GM12878 (cell line): ENCODE results near the gene ZBTB14. TPM values are rescaled to one million over a fixed set of nuclear protein-coding genes. Genes with fewer than 3 reads are reported as not detected.
A peak's percentile ranks its signal among the peaks of the same experiment; 100 is the strongest.

Experiments
- ATAC-seq: fragments of 200-7000 bp; cut with Tn5 transposase; 3 replicates; pipeline ENCODE4 v1.9.1; 2020; ENCODE audit warnings: mild to moderate bottlenecking, moderate library complexity
- BruUV-seq: library from RNA; stranded (reverse); fragments of 400-500 nt; replicated peaks from 2 replicates; lab custom pipeline; 2021; lab: Mats Ljungman, UMichigan
- CTCF ChIA-PET: fragments of 300-600 bp; sonication (Branson Sonifier 250); formaldehyde crosslinking; extraction: SDS; loops from one replicate; lab custom pipeline; 2021; ENCODE audit warnings: inconsistent platforms; lab: Yijun Ruan, JAX
- POLR2A ChIA-PET: fragments of 350-600 bp; formaldehyde crosslinking; extraction: SDS; loops from one replicate; lab custom pipeline; 2021; ENCODE audit warnings: inconsistent platforms; lab: Charles Lee
- RAD21 ChIA-PET: fragments of 300-600 bp; sonication (Branson Sonifier 250); formaldehyde crosslinking; loops from one replicate; lab custom pipeline; 2023; ENCODE audit warnings: antibody characterized with exemption; ENCODE audit not compliant: unreplicated experiment; lab: Charles Lee
- SMC1A ChIA-PET: fragments of 300-600 bp; sonication (Branson Sonifier 250); formaldehyde crosslinking; loops from one replicate; lab custom pipeline; 2023; ENCODE audit not compliant: unreplicated experiment, uncharacterized antibody; lab: Charles Lee
- DNase-seq: peaks from one replicate; pipeline ENCODE4 v3.0.0-alpha.2; 2011; ENCODE audit warnings: low read depth, low spot score
- FAIRE-seq: peaks from 3 replicates; lab custom pipeline; 2011; peaks lifted over from hg19 to GRCh38; lab: Jason Lieb, UNC
- H2AFZ ChIP-seq: 2 replicates; pipeline ENCODE4 v1.6.0; 2011; ENCODE audit warnings: low read depth, low read length, control low read depth; ENCODE audit not compliant: control insufficient read depth
- H3K27ac ChIP-seq: 2 replicates; pipeline ENCODE4 v1.5.1; 2011; ENCODE audit warnings: control low read depth; ENCODE audit not compliant: control insufficient read depth, insufficient read depth
- H3K27me3 ChIP-seq, 2 experiments: replicated peaks in 1 of 2; 2 replicates each; pipeline versions ENCODE4 v1.6.0 to v1.6.1; 2011; ENCODE audit warnings: low read length in 1 of 2; ENCODE audit not compliant: control insufficient read depth in 2 of 2, insufficient read depth in 2 of 2
- H3K36me3 ChIP-seq, 2 experiments: 2 replicates each; pipeline ENCODE4 v1.5.1; 2011; ENCODE audit warnings: low read length in 1 of 2; ENCODE audit not compliant: control insufficient read depth in 2 of 2, insufficient read depth in 2 of 2
- H3K4me1 ChIP-seq: 2 replicates; pipeline ENCODE4 v1.6.1; 2011; ENCODE audit warnings: mild to moderate bottlenecking, low read length, moderate library complexity, mixed read lengths; ENCODE audit not compliant: control insufficient read depth, insufficient read depth
- H3K4me2 ChIP-seq: 2 replicates; pipeline ENCODE4 v1.6.0; 2011; ENCODE audit warnings: control low read depth; ENCODE audit not compliant: control insufficient read depth, insufficient read depth
- H3K4me3 ChIP-seq: fragments of 200-600 bp; sonication (generic); 2 replicates; pipeline ENCODE4 v1.5.1; 2016
- H3K79me2 ChIP-seq: 2 replicates; pipeline ENCODE4 v1.6.0; 2011; ENCODE audit warnings: low read length; ENCODE audit not compliant: control insufficient read depth, insufficient read depth
- H3K9ac ChIP-seq: 2 replicates; pipeline ENCODE4 v1.8.0; 2011; ENCODE audit warnings: low read length, control low read depth, mixed read lengths; ENCODE audit not compliant: control insufficient read depth, insufficient read depth
- H3K9me3 ChIP-seq: replicated peaks from 3 replicates; pipeline ENCODE4 v1.5.1; 2011; ENCODE audit warnings: mild to moderate bottlenecking, low read length; ENCODE audit not compliant: control insufficient read depth, insufficient read depth
- H4K20me1 ChIP-seq: 2 replicates; pipeline ENCODE4 v1.6.0; 2011; ENCODE audit not compliant: control insufficient read depth, insufficient read depth
- ASH2L ChIP-seq: fragments of 300-600, 200-600 bp; sonication (generic); IDR thresholded peaks from 2 replicates; pipeline ENCODE4 v1.6.1; 2017; ENCODE audit warnings: low read depth, mild to moderate bottlenecking, borderline replicate concordance
- CREB1 ChIP-seq: IDR thresholded peaks from 2 replicates; pipeline ENCODE4 v1.6.1; 2012; ENCODE audit warnings: low read depth, mild to moderate bottlenecking, inconsistent platforms
- CREM ChIP-seq: IDR thresholded peaks from 2 replicates; pipeline ENCODE4 v1.6.1; 2014; ENCODE audit warnings: antibody characterized with exemption, low read depth
- EED ChIP-seq: sonication (generic); IDR thresholded peaks from 2 replicates; pipeline ENCODE4 v1.6.1; 2016; ENCODE audit warnings: antibody characterized with exemption, low read depth
- GATAD2B ChIP-seq: fragments of 450-650 bp; conservative IDR thresholded peaks from 2 replicates; pipeline ENCODE4 v1.6.1; 2017; ENCODE audit warnings: low read depth, mild to moderate bottlenecking, moderate library complexity
- PML ChIP-seq: IDR thresholded peaks from 2 replicates; pipeline ENCODE4 v1.6.1; 2012; ENCODE audit warnings: low read length, inconsistent platforms
- POLR2AphosphoS2 ChIP-seq: IDR thresholded peaks from 2 replicates; pipeline ENCODE4 v1.6.1; 2011; ENCODE audit warnings: low read depth, mild to moderate bottlenecking, low read length, improper control_type of control experiment, moderate library complexity
- POLR2AphosphoS5 ChIP-seq: IDR thresholded peaks from 2 replicates; pipeline ENCODE4 v1.6.1; 2011; ENCODE audit warnings: mild to moderate bottlenecking, low read length, inconsistent platforms
- RB1 ChIP-seq: fragments of 450-650 bp; formaldehyde crosslinking; IDR thresholded peaks from 2 replicates; pipeline ENCODE4 v1.6.1; 2017; ENCODE audit warnings: mild to moderate bottlenecking, borderline replicate concordance
- STAT1 ChIP-seq: fragments of 450-650 bp; conservative IDR thresholded peaks from 2 replicates; pipeline ENCODE4 v1.6.1; 2014; ENCODE audit warnings: antibody characterized with exemption, mild to moderate bottlenecking
- STAT3 ChIP-seq: IDR thresholded peaks from 2 replicates; pipeline ENCODE4 v1.6.1; 2011; ENCODE audit warnings: low read depth, low read length, improper control_type of control experiment
- TAF1 ChIP-seq: IDR thresholded peaks from 2 replicates; pipeline ENCODE4 v1.6.1; 2011; ENCODE audit warnings: mild to moderate bottlenecking, low read depth, low read length, borderline replicate concordance
- TARDBP ChIP-seq: IDR thresholded peaks from 2 replicates; pipeline ENCODE4 v1.6.1; 2016; ENCODE audit warnings: borderline replicate concordance
- YY1 ChIP-seq: IDR thresholded peaks from 2 replicates; pipeline ENCODE4 v1.6.1; 2011; ENCODE audit warnings: low read depth, mild to moderate bottlenecking, low read length
- WGBS: methylation state at CpG from one replicate; pipeline ENCODE4 v1.1.6; 2016; ENCODE audit warnings: low lambda C conversion rate; ENCODE audit not compliant: insufficient replicate concordance, insufficient coverage; ENCODE audit errors: missing lambda C conversion rate; 5-methylcytosine and 5-hydroxymethylcytosine counted together
- in situ Hi-C: fragments of 300-500 bp; cut with MboI; formaldehyde crosslinking; loops from 9 replicates; pipeline ENCODE4 v1.14.3; 2018; ENCODE audit warnings: mixed read lengths
- intact Hi-C: fragments of 100-400 bp; cut with micrococcal nuclease; formaldehyde crosslinking; loops from one replicate; pipeline ENCODE4 v1.14.2; 2022; ENCODE audit not compliant: unreplicated experiment
- polyA plus RNA-seq, 11 experiments: library from polyadenylated mRNA; depleted of rRNA in 4 of 11; unstranded in 6 of 11; stranded (reverse) in 5 of 11; fragments of >200 nt; fragmentation: Nextera tagmentation in 4 of 11; fragmentation: Illumina TruSeq in 1 of 11; extraction: Ambion mirVana in 4 of 11; extraction: Trizol in 1 of 11; gene quantifications; 1 replicate in 1 of 11; 2 replicates in 10 of 11; pipeline versions ENCODE4 v1.2.1 to v1.2.3, GENCODE V29; 2011 to 2016; ENCODE audit warnings: inconsistent platforms in 2 of 11, missing spikeins in 2 of 11, low read depth in 1 of 11
- total RNA-seq, 4 experiments: library from RNA; depleted of rRNA in 3 of 4; stranded (reverse); fragments of >200 nt in 3 of 4; fragmentation: Illumina TruSeq in 1 of 4; extraction: Trizol in 1 of 4; gene quantifications; 2 replicates each; pipeline versions ENCODE4 v1.2.1 to v1.2.3, GENCODE V29; 2013 to 2021
- TF ChIP-seq, protein P1 (sequence below): fragments of 450-650 bp; IDR thresholded peaks from 2 replicates; pipeline ENCODE4 v1.6.1; 2017; ENCODE audit warnings: low read depth, mild to moderate bottlenecking, moderate library complexity
- TF ChIP-seq, protein P2 (sequence below): IDR thresholded peaks from 2 replicates; pipeline ENCODE4 v1.6.1; 2012; ENCODE audit warnings: low read depth, low read length, improper control_type of control experiment
- TF ChIP-seq, protein P3 (sequence below): fragments of 450-650 bp; formaldehyde crosslinking; IDR thresholded peaks from 2 replicates; pipeline ENCODE4 v1.4.0; 2022; ENCODE audit warnings: mild to moderate bottlenecking, moderate library complexity

ZBTB14 gene
- total and polyA plus RNA-seq, 10 of the 15 experiments (the other 5 are each of a cell fraction or from before 2014, with no cell fraction given), result 4.4 to 21.2 (median 11.1) TPM

DNA sequence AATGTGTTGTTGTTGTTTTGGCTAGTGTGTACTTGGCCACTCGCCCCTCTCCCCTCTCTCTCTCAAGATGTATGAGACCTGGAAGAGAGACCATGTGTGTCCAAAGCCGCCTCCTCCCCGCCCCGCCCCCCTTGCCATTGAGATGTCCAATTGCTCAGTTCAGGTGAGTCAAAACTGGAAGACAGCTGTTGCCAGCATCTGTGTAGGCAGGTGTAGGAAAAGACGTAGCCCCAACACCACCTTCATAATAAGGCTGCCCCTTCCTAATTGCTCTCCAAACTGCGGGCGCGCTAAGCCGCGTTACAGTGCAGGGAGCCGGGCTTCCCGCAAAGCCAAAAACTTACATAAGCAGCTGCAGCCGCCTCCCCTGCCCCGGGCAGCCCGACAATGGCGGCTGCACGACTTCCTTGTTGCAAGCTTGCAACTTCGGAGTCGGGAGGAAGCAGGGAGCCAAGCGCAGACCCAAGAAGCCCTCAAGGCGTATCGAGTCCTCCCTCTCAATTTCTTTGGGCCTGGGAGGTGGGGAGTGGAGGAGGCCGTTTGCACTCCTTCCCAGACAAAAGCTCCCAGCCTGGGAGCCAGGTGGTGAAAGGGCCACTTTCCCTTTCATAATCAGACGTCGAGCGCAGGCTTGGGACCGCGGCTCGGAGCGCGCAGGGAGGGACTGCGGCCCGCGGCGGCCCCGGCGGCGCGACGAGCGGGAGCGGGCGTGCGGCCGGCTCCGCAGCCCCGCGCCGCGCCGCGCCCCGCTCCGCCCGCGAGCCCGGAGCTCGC, 882 bp downstream of the ZBTB14 start:
- in situ Hi-C loops, result loop anchor here (5.0 kb wide), 1 partner anchor 57 kb away; no protein-coding TSS in a partner anchor
- no peaks in the 10 kb centered on the region for H3K9me3 ChIP-seq
- H3K4me1 ChIP-seq, result peaks cover 5% of the 10 kb centered on the region; the same call in 1 of the 2 replicates
- ChIA-PET CTCF (interaction anchor here (0.6 to 1.8 kb wide), 4 partner anchors 8 to 1706 kb away, joined by 3 to 4 read pairs (median 4); no protein-coding TSS in a partner anchor), SMC1A (interaction anchor here (0.7 to 1.6 kb wide), 4 partner anchors 52 to 1024 kb away, joined by 3 to 6 read pairs (median 3); no protein-coding TSS in a partner anchor), POLR2A (interaction anchor here (0.6 to 4.9 kb wide), 5 partner anchors 9 to 1834 kb away, joined by 3 to 51 read pairs (median 4); no protein-coding TSS in a partner anchor), RAD21 (interaction anchor here (4.7 kb wide), 1 partner anchor 57 kb away, joined by 33 read pairs; no protein-coding TSS in a partner anchor)
- intact Hi-C loops, result no loop called here
- peaks cover 9% of the 10 kb centered on the region for H3K79me2 ChIP-seq
- H3K27ac ChIP-seq, result peak overlapping the region; percentile 77
- BruUV-seq, result no TSS peak
- FAIRE-seq (peak; percentile 61), DNase-seq (no peak), ATAC-seq (peak; percentile 40)
- peak overlapping the region; percentile 71 for H3K9ac ChIP-seq
- H3K4me2 ChIP-seq, result peak overlapping the region; percentile 92
- peak overlapping the region; percentile 96 for H3K4me3 ChIP-seq
- no peaks in the 10 kb centered on the region for H4K20me1 ChIP-seq
- H3K36me3 ChIP-seq, result peaks cover 0 to 8% of the 10 kb centered on the region in 2 experiments; a peak in 2 of 4 replicates
- peak overlapping the region; percentile 89 for H2AFZ ChIP-seq
- 1% methylated on average over 36 of the region's 58 CpGs for WGBS
- H3K27me3 ChIP-seq, result peaks cover 0 to 1% of the 10 kb centered on the region in 2 experiments; a peak in 2 of 4 replicates
- TF ChIP-seq STAT1, result no peak
- TF ChIP-seq POLR2AphosphoS2, result peak; percentile 23; the same call in 1 of the 2 replicates
- peak; percentile 63 for TF ChIP-seq POLR2AphosphoS5
- TF ChIP-seq CREM, result peak; percentile 34; the same call in 1 of the 2 replicates
- no peak for TF ChIP-seq STAT3
- peak; percentile 30; the same call in 1 of the 2 replicates for TF ChIP-seq EED
- TF ChIP-seq PML, result peak; percentile 36; the same call in 1 of the 2 replicates
- TF ChIP-seq ASH2L, result peak; percentile 74; the same call in 1 of the 2 replicates
- peak; percentile 8; the same call in 1 of the 2 replicates for TF ChIP-seq TARDBP
- 0 out of 2 replicates have a peak, but pooled peaks have one; percentile 25 for TF ChIP-seq RB1
- TF ChIP-seq TAF1, result 0 out of 2 replicates have a peak, but pooled peaks have one; percentile 7
- TF ChIP-seq, protein P1, sequence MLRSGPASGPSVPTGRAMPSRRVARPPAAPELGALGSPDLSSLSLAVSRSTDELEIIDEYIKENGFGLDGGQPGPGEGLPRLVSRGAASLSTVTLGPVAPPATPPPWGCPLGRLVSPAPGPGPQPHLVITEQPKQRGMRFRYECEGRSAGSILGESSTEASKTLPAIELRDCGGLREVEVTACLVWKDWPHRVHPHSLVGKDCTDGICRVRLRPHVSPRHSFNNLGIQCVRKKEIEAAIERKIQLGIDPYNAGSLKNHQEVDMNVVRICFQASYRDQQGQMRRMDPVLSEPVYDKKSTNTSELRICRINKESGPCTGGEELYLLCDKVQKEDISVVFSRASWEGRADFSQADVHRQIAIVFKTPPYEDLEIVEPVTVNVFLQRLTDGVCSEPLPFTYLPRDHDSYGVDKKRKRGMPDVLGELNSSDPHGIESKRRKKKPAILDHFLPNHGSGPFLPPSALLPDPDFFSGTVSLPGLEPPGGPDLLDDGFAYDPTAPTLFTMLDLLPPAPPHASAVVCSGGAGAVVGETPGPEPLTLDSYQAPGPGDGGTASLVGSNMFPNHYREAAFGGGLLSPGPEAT, result peak; percentile 25; the same call in 1 of the 2 replicates
- TF ChIP-seq YY1, result peak; percentile 94
- 0 out of 2 replicates have a peak, but pooled peaks have one; percentile 19 for TF ChIP-seq CREB1
- TF ChIP-seq, protein P2, sequence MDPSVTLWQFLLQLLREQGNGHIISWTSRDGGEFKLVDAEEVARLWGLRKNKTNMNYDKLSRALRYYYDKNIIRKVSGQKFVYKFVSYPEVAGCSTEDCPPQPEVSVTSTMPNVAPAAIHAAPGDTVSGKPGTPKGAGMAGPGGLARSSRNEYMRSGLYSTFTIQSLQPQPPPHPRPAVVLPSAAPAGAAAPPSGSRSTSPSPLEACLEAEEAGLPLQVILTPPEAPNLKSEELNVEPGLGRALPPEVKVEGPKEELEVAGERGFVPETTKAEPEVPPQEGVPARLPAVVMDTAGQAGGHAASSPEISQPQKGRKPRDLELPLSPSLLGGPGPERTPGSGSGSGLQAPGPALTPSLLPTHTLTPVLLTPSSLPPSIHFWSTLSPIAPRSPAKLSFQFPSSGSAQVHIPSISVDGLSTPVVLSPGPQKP, result 0 out of 2 replicates have a peak, but pooled peaks have one; percentile 28
- peak; percentile 69 for TF ChIP-seq GATAD2B
- TF ChIP-seq, protein P3, sequence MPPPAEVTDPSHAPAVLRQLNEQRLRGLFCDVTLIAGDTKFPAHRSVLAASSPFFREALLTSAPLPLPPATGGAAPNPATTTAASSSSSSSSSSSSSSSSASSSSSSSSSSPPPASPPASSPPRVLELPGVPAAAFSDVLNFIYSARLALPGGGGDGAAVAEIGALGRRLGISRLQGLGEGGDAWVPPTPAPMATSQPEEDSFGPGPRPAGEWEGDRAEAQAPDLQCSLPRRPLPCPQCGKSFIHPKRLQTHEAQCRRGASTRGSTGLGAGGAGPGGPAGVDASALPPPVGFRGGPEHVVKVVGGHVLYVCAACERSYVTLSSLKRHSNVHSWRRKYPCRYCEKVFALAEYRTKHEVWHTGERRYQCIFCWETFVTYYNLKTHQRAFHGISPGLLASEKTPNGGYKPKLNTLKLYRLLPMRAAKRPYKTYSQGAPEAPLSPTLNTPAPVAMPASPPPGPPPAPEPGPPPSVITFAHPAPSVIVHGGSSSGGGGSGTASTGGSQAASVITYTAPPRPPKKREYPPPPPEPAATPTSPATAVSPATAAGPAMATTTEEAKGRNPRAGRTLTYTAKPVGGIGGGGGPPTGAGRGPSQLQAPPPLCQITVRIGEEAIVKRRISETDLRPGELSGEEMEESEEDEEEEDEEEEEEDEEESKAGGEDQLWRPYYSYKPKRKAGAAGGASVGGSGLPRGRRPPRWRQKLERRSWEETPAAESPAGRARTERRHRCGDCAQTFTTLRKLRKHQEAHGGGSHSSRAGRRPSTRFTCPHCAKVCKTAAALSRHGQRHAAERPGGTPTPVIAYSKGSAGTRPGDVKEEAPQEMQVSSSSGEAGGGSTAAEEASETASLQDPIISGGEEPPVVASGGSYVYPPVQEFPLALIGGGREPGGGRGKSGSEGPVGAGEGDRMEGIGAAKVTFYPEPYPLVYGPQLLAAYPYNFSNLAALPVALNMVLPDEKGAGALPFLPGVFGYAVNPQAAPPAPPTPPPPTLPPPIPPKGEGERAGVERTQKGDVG (CRISPR knock-in tag), result no peak
